ENCODE results near the gene PCLO. TPM values are rescaled to one million over a fixed set of nuclear protein-coding genes. Genes with fewer than 3 reads are reported as not detected.

Gene PCLO
- total and polyA plus RNA-seq, 9 of the 15 experiments (the other 6 are each of a cell fraction or from before 2014, with no cell fraction given), result under 0.01 to 0.01 TPM; not detected in 7

DNA sequence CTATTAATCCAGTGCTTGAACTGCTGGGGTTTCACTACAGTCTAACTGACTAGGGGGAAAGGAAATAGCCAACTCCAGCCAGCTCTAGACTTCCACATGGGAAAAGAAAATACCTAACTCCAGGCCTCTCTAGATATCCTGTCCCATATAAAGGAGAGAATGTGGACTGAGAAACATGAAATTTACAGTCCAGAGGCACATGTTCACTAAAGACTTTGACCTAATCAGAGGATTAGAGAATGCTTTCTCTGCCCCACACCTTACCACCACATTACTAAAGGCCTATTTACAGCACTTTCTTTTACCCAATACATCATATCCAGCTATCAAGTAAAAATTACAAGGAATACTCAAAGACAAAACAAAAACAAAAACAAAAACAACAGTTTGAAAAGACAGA, 164.2 kb downstream of the PCLO start:
- ChIA-PET POLR2A (no interaction called here), CTCF (ENCODE audit: low intra/inter-chr PET ratio) (no interaction called here)
- H3K4me2 ChIP-seq (ENCODE audit: insufficient read depth, low read length), result no peak overlapping the region
- H3K4me3 ChIP-seq, result no peak overlapping the region
- H2AFZ ChIP-seq (ENCODE audit: low read depth, low read length), result no peak overlapping the region
- H4K20me1 ChIP-seq (replicated peaks; ENCODE audit: control insufficient read depth, insufficient read depth, low read length), result no peaks in the 10 kb centered on the region
- no peaks in the 10 kb centered on the region for H3K4me1 ChIP-seq (replicated peaks in 1 of 2; ENCODE audit: control insufficient read depth in 2 of 2, insufficient read depth in 2 of 2, low read length in 2 of 2)
- intact Hi-C loops (cut with micrococcal nuclease) (no loop called here), in situ Hi-C loops (cut with MboI) (no loop called here)
- no TSS peak for BruUV-seq (replicated peaks)
- no peak overlapping the region for H3K9ac ChIP-seq (ENCODE audit: insufficient read depth in 1 of 2, low read depth in 2 of 2, low read length in 2 of 2)
- TF ChIP-seq HDAC1 (IDR thresholded peaks at IDR 0.05) (no peak), CCNT2 (IDR thresholded peaks at IDR 0.05; ENCODE audit: borderline replicate concordance, extremely low read depth, insufficient read length, low read depth, low read length) (no peak)
- H3K9me3 ChIP-seq (replicated peaks; ENCODE audit: control insufficient read depth, insufficient read depth, low read depth, low read length), result no peaks in the 10 kb centered on the region; the same call in none of the 2 replicates
- no peaks in the 10 kb centered on the region for H3K36me3 ChIP-seq (ENCODE audit: control insufficient read depth, insufficient read depth, low read length)
- FAIRE-seq, result no peak
- no peaks in the 10 kb centered on the region for H3K79me2 ChIP-seq (ENCODE audit: control insufficient read depth, insufficient read depth, low read length)
- no peaks in the 10 kb centered on the region for H3K27me3 ChIP-seq (ENCODE audit: control insufficient read depth in 2 of 2, insufficient read depth in 2 of 2, low read length in 2 of 2)
- no peak for ATAC-seq
- no peaks in the 10 kb centered on the region for H3K9me1 ChIP-seq (ENCODE audit: control insufficient read depth, insufficient read depth, low read length)
- DNase-seq (ENCODE audit: extremely low read depth in 1 of 4, low spot score in 3 of 4), result no peak
- no peak overlapping the region for H3K27ac ChIP-seq (ENCODE audit: extremely low read depth, low read depth, low read length)

DNA sequence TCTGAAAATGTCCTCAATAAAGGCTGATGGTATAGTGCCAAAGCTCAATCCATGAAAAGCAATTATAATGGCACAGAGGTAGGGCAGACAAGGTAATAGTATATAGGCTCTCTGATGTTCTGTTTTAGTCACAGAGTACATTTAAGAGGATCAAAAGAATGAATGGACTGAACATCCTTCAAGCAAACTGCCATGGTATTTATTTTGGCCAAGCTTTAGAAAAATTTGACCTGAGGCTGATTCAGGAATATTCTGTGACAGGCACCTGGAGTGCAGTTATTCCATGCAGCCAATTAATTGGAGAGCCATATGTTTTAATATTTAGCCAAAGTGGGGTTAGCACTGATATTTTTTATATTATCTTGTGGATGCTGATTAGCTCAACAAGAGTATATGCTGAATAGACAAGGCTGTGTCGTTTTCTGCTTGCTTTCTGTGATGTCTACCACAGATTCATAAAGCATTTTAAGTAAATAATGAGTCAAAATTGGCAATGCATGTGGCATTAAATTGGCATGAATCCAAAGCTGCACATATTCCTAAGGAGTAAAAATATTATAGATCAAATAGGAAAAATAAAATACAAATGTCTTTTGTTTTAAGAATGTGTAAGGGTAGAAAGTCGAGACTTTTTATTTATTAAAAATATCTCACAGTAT, 177.4 kb downstream of the PCLO start:
- WGBS (ENCODE audit: insufficient coverage, low coverage, missing lambda C conversion rate), result 2% methylated on average over 2 of the region's 2 CpGs
- in situ Hi-C loops (cut with MboI), result no loop called here
- H3K9me1 ChIP-seq (ENCODE audit: control insufficient read depth, insufficient read depth, low read length), result no peaks in the 10 kb centered on the region
- H3K9ac ChIP-seq (ENCODE audit: insufficient read depth in 1 of 2, low read depth in 2 of 2, low read length in 2 of 2), result no peak overlapping the region
- no peak for ATAC-seq
- no peak overlapping the region for H3K4me3 ChIP-seq
- H4K20me1 ChIP-seq (replicated peaks; ENCODE audit: control insufficient read depth, insufficient read depth, low read length), result no peaks in the 10 kb centered on the region
- no peaks in the 10 kb centered on the region for H3K36me3 ChIP-seq (ENCODE audit: control insufficient read depth, insufficient read depth, low read length)
- H3K79me2 ChIP-seq (ENCODE audit: control insufficient read depth, insufficient read depth, low read length), result no peaks in the 10 kb centered on the region
- no peaks in the 10 kb centered on the region for H3K4me1 ChIP-seq (replicated peaks in 1 of 2; ENCODE audit: control insufficient read depth in 2 of 2, insufficient read depth in 2 of 2, low read length in 2 of 2)
- ChIA-PET CTCF (ENCODE audit: low intra/inter-chr PET ratio) (no interaction called here), POLR2A (no interaction called here)
- DNase-seq (ENCODE audit: extremely low read depth in 1 of 4, low spot score in 3 of 4), result no peak
- H3K27ac ChIP-seq (ENCODE audit: extremely low read depth, low read depth, low read length), result no peak overlapping the region
- intact Hi-C loops (cut with micrococcal nuclease), result no loop called here
- no peak for TF ChIP-seq ZNF57 (CRISPR knock-in tag; IDR thresholded peaks at IDR 0.05)
- no peak for TF ChIP-seq ARHGAP35 (IDR thresholded peaks at IDR 0.05; ENCODE audit: partially characterized antibody)
- TF ChIP-seq IFI16 (CRISPR knock-in tag; IDR thresholded peaks at IDR 0.05), result no peak
- no peak for FAIRE-seq
- no TSS peak for BruUV-seq (replicated peaks)
- H3K4me2 ChIP-seq (ENCODE audit: insufficient read depth, low read length), result no peak overlapping the region
- H3K27me3 ChIP-seq (ENCODE audit: control insufficient read depth in 2 of 2, insufficient read depth in 2 of 2, low read length in 2 of 2), result no peaks in the 10 kb centered on the region
- H3K9me3 ChIP-seq (replicated peaks; ENCODE audit: control insufficient read depth, insufficient read depth, low read depth, low read length), result no peaks in the 10 kb centered on the region
- no peak overlapping the region for H2AFZ ChIP-seq (ENCODE audit: low read depth, low read length)
